ENCODE data around the gene BNC2. TPM values are rescaled to one million over a fixed set of nuclear protein-coding genes. Genes with fewer than 3 reads are reported as not detected.

The BNC2 gene
- total and polyA plus RNA-seq, 2 of the 13 experiments (the other 11 are each of a cell fraction or from before 2014, with no cell fraction given): not detected

DNA sequence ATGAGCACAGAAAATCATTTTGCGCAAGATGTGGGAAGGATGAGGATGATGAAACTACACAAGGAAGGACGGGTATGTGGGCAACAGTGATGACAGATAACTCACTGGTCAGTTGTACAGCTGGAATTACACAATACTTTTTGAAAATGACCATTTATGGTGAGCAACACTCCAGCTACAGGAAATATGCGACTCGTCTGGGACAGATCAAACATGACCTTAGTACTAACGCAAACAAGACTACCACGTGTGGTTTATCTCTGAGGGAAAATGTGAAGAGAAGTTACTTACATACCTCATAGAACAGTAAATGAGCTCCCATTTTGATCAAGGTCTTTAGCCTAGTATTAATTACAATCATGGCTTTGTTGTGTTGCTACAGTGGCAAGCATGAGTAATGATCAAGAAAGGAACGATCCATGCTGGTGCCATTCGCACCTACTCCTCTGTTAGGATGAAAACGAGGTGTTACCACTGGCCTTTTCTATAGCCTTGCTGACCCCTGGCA is 456.9 kb downstream of the BNC2 start (continued):
- TF ChIP-seq ZNF713 (CRISPR knock-in tag; IDR thresholded peaks at IDR 0.05) (no peak), ZMYM2 (CRISPR knock-in tag; IDR thresholded peaks at IDR 0.05) (no peak), ATRX (CRISPR knock-in tag; IDR thresholded peaks at IDR 0.05; ENCODE audit: borderline replicate concordance) (no peak), ZNF605 (CRISPR knock-in tag; IDR thresholded peaks at IDR 0.05) (no peak), HNRNPL (IDR thresholded peaks at IDR 0.05; ENCODE audit: low read depth, low read length) (no peak), ZNF557 (CRISPR knock-in tag; IDR thresholded peaks at IDR 0.05) (no peak), KLF9 (CRISPR knock-in tag; IDR thresholded peaks at IDR 0.05; ENCODE audit: low read depth) (no peak), ZNF562 (CRISPR knock-in tag; IDR thresholded peaks at IDR 0.05; ENCODE audit: borderline replicate concordance) (no peak), RXRA (CRISPR knock-in tag; IDR thresholded peaks at IDR 0.05) (no peak; the same call in 1 of the 2 replicates), JARID2 (CRISPR knock-in tag; IDR thresholded peaks at IDR 0.05; ENCODE audit: insufficient replicate concordance) (no peak), FOXA1 (IDR thresholded peaks at IDR 0.05) (no peak), FOXA1 (CRISPR knock-in tag; IDR thresholded peaks at IDR 0.05) (peak; percentile 94), ZNF564 (CRISPR knock-in tag; IDR thresholded peaks at IDR 0.05) (no peak), KMT2B (CRISPR knock-in tag; IDR thresholded peaks at IDR 0.05) (no peak), ZNF724P (CRISPR knock-in tag; IDR thresholded peaks at IDR 0.05; ENCODE audit: borderline replicate concordance) (no peak), ZBTB42 (CRISPR knock-in tag; IDR thresholded peaks at IDR 0.05) (no peak), KLF13 (CRISPR knock-in tag; IDR thresholded peaks at IDR 0.05) (no peak), ZNF775 (CRISPR knock-in tag; IDR thresholded peaks at IDR 0.05; ENCODE audit: borderline replicate concordance) (no peak), POLR2A (IDR thresholded peaks at IDR 0.05; ENCODE audit: insufficient read depth in 1 of 2, low read depth in 2 of 2, low read length in 2 of 2) (no peak), KLF12 (CRISPR knock-in tag; IDR thresholded peaks at IDR 0.05; ENCODE audit: borderline replicate concordance) (no peak), ARID2 (CRISPR knock-in tag; IDR thresholded peaks at IDR 0.05; ENCODE audit: borderline replicate concordance) (no peak)
- TF ChIP-seq, protein P1, sequence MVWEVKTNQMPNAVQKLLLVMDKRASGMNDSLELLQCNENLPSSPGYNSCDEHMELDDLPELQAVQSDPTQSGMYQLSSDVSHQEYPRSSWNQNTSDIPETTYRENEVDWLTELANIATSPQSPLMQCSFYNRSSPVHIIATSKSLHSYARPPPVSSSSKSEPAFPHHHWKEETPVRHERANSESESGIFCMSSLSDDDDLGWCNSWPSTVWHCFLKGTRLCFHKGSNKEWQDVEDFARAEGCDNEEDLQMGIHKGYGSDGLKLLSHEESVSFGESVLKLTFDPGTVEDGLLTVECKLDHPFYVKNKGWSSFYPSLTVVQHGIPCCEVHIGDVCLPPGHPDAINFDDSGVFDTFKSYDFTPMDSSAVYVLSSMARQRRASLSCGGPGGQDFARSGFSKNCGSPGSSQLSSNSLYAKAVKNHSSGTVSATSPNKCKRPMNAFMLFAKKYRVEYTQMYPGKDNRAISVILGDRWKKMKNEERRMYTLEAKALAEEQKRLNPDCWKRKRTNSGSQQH (CRISPR knock-in tag; IDR thresholded peaks at IDR 0.05; ENCODE audit: low read depth): no peak
- TF ChIP-seq, protein P2, sequence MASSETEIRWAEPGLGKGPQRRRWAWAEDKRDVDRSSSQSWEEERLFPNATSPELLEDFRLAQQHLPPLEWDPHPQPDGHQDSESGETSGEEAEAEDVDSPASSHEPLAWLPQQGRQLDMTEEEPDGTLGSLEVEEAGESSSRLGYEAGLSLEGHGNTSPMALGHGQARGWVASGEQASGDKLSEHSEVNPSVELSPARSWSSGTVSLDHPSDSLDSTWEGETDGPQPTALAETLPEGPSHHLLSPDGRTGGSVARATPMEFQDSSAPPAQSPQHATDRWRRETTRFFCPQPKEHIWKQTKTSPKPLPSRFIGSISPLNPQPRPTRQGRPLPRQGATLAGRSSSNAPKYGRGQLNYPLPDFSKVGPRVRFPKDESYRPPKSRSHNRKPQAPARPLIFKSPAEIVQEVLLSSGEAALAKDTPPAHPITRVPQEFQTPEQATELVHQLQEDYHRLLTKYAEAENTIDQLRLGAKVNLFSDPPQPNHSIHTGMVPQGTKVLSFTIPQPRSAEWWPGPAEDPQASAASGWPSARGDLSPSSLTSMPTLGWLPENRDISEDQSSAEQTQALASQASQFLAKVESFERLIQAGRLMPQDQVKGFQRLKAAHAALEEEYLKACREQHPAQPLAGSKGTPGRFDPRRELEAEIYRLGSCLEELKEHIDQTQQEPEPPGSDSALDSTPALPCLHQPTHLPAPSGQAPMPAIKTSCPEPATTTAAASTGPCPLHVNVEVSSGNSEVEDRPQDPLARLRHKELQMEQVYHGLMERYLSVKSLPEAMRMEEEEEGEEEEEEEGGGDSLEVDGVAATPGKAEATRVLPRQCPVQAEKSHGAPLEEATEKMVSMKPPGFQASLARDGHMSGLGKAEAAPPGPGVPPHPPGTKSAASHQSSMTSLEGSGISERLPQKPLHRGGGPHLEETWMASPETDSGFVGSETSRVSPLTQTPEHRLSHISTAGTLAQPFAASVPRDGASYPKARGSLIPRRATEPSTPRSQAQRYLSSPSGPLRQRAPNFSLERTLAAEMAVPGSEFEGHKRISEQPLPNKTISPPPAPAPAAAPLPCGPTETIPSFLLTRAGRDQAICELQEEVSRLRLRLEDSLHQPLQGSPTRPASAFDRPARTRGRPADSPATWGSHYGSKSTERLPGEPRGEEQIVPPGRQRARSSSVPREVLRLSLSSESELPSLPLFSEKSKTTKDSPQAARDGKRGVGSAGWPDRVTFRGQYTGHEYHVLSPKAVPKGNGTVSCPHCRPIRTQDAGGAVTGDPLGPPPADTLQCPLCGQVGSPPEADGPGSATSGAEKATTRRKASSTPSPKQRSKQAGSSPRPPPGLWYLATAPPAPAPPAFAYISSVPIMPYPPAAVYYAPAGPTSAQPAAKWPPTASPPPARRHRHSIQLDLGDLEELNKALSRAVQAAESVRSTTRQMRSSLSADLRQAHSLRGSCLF (CRISPR knock-in tag; IDR thresholded peaks at IDR 0.05; ENCODE audit: borderline replicate concordance): no peak
- TF ChIP-seq, protein P3, sequence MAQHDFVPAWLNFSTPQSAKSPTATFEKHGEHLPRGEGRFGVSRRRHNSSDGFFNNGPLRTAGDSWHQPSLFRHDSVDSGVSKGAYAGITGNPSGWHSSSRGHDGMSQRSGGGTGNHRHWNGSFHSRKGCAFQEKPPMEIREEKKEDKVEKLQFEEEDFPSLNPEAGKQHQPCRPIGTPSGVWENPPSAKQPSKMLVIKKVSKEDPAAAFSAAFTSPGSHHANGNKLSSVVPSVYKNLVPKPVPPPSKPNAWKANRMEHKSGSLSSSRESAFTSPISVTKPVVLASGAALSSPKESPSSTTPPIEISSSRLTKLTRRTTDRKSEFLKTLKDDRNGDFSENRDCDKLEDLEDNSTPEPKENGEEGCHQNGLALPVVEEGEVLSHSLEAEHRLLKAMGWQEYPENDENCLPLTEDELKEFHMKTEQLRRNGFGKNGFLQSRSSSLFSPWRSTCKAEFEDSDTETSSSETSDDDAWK (CRISPR knock-in tag; IDR thresholded peaks at IDR 0.05): no peak
- TF ChIP-seq, protein P4, sequence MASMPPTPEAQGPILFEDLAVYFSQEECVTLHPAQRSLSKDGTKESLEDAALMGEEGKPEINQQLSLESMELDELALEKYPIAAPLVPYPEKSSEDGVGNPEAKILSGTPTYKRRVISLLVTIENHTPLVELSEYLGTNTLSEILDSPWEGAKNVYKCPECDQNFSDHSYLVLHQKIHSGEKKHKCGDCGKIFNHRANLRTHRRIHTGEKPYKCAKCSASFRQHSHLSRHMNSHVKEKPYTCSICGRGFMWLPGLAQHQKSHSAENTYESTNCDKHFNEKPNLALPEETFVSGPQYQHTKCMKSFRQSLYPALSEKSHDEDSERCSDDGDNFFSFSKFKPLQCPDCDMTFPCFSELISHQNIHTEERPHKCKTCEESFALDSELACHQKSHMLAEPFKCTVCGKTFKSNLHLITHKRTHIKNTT (CRISPR knock-in tag; IDR thresholded peaks at IDR 0.05): no peak
